Stimulated activated CD4-positive, alpha-beta T cell treated with anti-CD3 and anti-CD28 coated beads, TNF-alpha, amount 100 ng/mL, for 24 hours (primary cell): ENCODE measurements around the gene STAU1.
"Not testable (repeated sequence)": the region's sequence is repeated elsewhere in the genome, so short reads cannot be mapped to it uniquely, and the experiment has no call there.

ENCODE experiments used
- DNase-seq, 3 experiments: peaks; one replicate each; pipeline ENCODE4 v3.0.0-alpha.2; 2020; ENCODE audit warnings: low read depth in 3 of 3

The STAU1 gene

GRCh38 chr20:49122920-49123319, 65.2 kb downstream of the STAU1 start:
- no peak for DNase-seq

- no peak for DNase-seq
Measured at GRCh38 chr20:49119988-49120387, 68.1 kb downstream of the STAU1 start.

GRCh38 chr20:49118307-49118706, 69.8 kb downstream of the STAU1 start:
- no peak for DNase-seq

GRCh38 chr20:49115564-49115963, 72.6 kb downstream of the STAU1 start:
- no peak for DNase-seq

GRCh38 chr20:49112596-49113274, 75.4 kb downstream of the STAU1 start:
- DNase-seq, result no peak

DNA sequence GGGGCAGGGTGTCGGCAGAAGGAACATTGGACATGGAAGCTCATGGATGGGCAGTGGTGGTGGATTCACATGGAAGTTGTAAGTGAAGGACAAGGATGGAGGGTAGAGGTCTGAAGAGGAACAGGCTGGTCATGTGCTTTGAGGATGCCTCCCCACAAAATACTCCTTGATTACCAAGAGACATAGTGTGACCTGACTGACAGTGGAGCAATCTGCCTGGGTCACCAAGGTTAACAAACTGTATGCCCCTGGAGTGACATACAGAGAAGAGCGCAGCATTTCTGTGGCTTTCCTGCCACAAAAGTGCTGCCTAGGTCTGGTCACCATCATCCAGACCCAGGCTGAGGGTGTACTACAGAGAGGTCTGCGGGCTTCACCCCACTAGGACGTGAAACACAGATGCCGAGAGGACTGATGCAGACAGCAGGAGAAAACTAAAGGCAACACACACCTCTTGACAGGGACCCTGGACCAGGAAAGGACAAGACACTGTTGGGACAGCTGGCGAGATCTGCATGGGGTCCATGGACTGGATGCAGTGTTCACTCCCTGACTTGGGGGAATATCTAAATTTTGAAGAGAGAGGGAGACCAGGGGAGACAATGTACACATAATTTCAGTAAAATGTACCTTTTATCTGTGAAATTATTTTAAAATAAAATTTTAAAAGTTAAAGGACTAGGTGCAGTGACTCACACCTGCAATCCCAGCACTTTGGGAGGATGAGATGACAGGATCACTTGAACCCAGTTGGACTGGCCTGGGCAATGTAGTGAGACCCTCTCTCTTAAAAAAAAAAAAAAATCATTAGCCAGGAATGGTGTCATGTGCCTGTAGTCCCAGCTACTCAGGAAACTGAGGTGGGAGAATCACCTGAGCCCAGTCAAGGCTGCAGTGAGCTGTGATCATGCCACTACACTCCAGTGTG, 77.1 kb downstream of the STAU1 start:
- no peak for DNase-seq

GRCh38 chr20:49106328-49106727, 81.8 kb downstream of the STAU1 start:
- DNase-seq, result no peak

DNA sequence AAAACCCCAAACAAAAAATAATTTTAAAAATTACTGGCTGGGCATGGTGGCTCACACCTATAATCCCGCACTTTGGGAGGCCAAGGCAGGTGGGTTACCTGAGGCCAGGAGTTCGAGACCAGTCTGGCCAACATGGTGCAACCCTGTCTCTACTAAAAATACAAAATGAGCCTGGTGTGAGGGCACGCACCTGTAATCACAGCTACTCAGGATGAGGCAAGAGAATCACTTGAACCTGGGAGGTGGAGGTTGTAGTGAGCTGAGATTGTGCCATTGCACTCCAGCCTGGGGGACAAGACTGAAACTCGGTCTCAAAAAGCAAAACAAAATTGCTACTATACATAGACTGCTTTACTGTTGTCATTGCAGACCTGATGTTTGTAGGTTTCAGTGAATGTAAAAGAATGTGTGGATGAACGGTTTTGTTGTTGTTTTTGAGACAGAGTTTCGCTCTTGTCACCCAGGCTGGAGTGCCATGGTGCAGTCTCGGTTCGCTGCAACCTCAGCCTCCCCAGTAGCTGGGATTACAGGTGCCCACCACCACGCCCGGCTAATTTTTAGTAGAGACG, 83.1 kb downstream of the STAU1 start:
- not testable (repeated sequence) for DNase-seq

DNA sequence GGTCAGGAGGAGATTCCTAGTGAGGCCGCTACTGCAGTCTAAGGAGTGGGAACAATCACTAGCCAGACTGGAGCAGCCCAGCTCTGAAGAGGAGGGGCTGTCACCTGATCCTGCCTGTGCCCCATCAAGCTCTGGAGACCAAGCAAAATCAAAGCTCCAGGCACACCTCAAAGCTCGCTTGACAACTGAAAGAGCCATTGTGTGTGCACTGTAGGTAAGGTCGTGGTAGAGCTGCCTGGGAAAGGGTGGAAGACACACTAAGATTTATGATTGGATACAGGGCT, 83.8 kb downstream of the STAU1 start:
- no peak for DNase-seq

GRCh38 chr20:49103647-49104364, 84.3 kb downstream of the STAU1 start:
- DNase-seq, result no peak

DNA sequence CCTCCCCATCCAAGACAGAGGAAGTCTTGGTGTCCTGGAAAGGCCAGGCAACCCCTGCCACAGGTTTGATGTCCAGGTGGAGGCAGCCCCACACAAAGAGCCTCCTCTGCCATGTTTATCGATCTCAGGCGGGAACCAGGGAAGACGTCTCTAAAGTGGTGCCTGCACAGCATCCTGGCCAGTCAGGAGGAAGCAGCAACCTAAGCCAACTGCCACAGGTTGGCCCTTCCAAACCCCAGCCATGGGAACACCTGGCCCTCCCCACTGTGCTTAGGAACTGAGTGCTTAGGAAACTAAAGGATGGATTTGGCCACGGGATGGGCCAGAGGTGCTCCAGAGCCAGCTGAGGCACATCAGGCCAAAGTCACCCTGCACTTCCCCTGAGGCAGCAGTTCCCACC, 85.1 kb downstream of the STAU1 start:
- DNase-seq, result no peak

- no peak for DNase-seq
Measured at GRCh38 chr20:49100972-49101371, 87.2 kb downstream of the STAU1 start.

DNA sequence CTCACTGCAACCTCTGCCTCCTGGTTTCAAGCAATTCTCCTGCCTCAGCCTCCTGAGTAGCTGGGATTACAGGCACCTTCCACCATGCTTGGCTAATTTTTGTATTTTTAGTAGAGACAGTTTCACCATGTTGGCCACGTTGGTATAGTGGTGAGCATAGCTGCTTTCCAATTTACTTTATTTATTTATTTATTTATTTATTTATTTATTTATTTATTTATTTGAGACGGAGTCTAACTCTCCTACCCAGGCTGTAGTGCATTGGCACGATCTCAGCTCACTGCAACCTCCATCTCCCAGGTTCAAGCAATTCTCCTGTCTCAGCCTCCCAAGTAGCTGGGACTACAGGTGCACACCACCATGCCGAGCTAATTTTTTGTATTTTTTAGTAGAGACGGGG, 87.8 kb downstream of the STAU1 start:
- not testable (repeated sequence) for DNase-seq

GRCh38 chr20:49099011-49099410, 89.1 kb downstream of the STAU1 start:
- DNase-seq, result no peak

DNA sequence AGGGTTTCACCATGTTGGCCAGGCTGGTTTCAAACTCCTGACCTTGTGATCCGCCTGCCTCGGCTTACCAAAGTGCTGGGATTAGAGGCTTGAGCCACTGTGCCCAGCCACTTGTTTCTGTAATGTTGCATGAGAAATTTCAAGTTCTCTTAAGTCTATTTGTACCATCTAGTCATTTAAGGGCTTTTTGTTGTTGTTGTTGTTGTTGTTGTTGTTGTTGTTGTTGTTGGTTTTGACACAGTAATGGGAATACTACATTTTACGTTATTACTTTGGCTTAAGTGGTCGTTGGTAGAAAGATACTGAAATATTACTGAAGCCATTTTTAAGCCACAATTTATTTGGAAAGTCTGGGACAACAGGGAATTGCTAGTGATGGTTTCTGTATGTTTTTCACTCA, 90.0 kb downstream of the STAU1 start:
- no peak for DNase-seq

DNA sequence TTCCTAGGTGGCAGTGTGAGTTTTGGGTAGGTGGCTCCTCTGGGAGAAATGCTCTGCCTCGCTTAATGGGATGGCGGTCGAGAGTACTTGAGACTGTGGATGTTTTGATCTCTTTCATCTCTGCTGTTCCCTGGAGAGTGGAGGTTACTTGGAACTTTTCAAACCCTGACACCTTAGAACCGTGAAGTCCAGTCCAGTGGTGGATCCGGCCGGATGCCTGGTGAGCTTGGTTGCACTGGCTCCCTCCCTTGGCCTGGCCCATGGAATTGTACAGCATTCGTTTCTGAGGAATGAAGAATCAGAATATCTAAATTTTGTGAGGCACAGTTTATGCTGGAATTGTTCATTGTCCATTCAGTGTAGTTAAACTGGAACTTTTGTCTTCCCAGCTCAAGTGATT, 91.0 kb downstream of the STAU1 start:
- DNase-seq, result no peak

DNA sequence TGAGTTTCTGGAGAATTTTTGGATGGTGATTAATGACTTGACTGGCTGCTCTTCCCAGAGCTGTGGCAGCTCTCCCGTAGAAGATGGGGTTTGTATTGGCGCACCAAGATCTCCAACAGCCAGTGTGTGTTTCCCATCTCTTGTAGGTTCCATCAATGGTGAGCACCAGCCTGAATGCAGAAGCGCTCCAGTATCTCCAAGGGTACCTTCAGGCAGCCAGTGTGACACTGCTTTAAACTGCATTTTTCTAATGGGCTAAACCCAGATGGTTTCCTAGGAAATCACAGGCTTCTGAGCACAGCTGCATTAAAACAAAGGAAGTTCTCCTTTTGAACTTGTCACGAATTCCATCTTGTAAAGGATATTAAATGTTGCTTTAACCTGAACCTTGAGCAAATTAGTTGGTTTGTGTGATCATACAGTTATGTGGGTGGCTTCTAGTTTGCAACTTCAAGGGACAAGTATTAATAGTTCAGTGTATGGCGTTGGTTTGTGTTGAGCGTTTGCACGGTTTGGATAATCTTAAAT, 91.9 kb downstream of the STAU1 start:
- DNase-seq, result no peak

DNA sequence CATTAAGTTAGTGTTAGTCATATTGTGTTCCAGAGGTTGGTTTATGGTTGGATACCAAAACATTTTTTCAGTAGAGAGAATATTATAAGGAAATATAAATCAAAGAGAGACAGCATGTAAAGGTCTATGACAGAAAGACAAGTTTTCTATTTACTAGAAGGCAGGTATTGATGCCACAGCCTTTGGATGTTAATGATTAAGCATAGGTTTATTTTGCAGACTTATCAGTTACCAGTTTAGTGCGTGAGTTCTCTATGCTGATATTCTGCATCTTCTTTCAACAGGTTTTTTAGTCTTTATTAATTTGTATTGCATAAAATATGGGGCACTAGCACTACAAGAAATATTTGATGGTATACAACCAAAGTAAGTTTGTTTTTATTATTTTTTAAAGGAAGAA, 96.4 kb downstream of the STAU1 start:
- no peak for DNase-seq

- no peak for DNase-seq
Measured at GRCh38 chr20:49091104-49091503, 97.0 kb downstream of the STAU1 start.

- DNase-seq, result not testable (repeated sequence)
Measured at GRCh38 chr20:49082295-49082694, 105.8 kb downstream of the STAU1 start.

- DNase-seq, result no peak
Measured at GRCh38 chr20:49078310-49078709, 109.8 kb downstream of the STAU1 start.

GRCh38 chr20:49074521-49074920, 113.6 kb downstream of the STAU1 start:
- DNase-seq, result no peak
